Kidney (tissue), 14 donors: ENCODE results near the gene SLCO3A1. TPM values are rescaled to one million over a fixed set of nuclear protein-coding genes. Genes with fewer than 3 reads are reported as not detected.

Experiments used
- DNase-seq, 5 donors: peaks; one replicate each; pipeline ENCODE4 v3.0.0-alpha.2; 2013 to 2020
- FAIRE-seq: peaks from 2 replicates; lab custom pipeline; 2012; peaks lifted over from hg19 to GRCh38; lab: Jason Lieb, UNC
- H3K27ac ChIP-seq, 2 donors: one replicate each; pipeline ENCODE4 v1.7.0; 2013; ENCODE audit warnings: low read depth in 2 of 2, low read length in 2 of 2, inconsistent platforms in 1 of 2
- H3K27me3 ChIP-seq: one replicate; pipeline ENCODE4 v1.7.1; 2013; ENCODE audit warnings: low read length, inconsistent platforms; ENCODE audit not compliant: control insufficient read depth, insufficient read depth
- H3K36me3 ChIP-seq, 3 donors: one replicate each; pipeline versions ENCODE4 v1.7.0 to v1.7.1; 2013; ENCODE audit warnings: low read length in 3 of 3, control low read depth in 1 of 3, inconsistent platforms in 1 of 3; ENCODE audit not compliant: insufficient read depth in 3 of 3, control insufficient read depth in 2 of 3
- H3K4me1 ChIP-seq, 3 donors: one replicate each; pipeline versions ENCODE4 v1.7.0 to v1.7.1; 2013; ENCODE audit warnings: low read length in 3 of 3, inconsistent platforms in 1 of 3, low read depth in 1 of 3; ENCODE audit not compliant: control insufficient read depth in 2 of 3, insufficient read depth in 2 of 3
- H3K4me3 ChIP-seq, 3 donors: one replicate each; pipeline versions ENCODE4 v1.7.0 to v1.8.1; 2013; ENCODE audit warnings: low read length in 3 of 3, control low read depth in 1 of 3, inconsistent platforms in 1 of 3
- H3K9ac ChIP-seq, 3 donors: one replicate each; pipeline versions ENCODE4 v1.7.0 to v1.7.1; 2013; ENCODE audit warnings: low read length in 3 of 3, control low read depth in 1 of 3, inconsistent platforms in 1 of 3
- H3K9me3 ChIP-seq, 3 donors: one replicate each; pipeline versions ENCODE4 v1.7.0 to v1.7.1; 2013; ENCODE audit warnings: low read length in 3 of 3, control low read depth in 1 of 3, inconsistent platforms in 1 of 3; ENCODE audit not compliant: control insufficient read depth in 2 of 3, insufficient read depth in 1 of 3
- intact Hi-C: fragments of 100-400 bp; cut with DNase I; formaldehyde crosslinking; loops from one replicate; pipeline ENCODE4 v1.11.1; 2022
- polyA plus RNA-seq: library from polyadenylated mRNA; stranded (reverse); fragments of 350-450 nt; fragmentation: Illumina TruSeq; extraction: RNeasy Lipid Tissue Mini Kit (QIAGEN cat#74804); gene quantifications from one replicate; pipeline ENCODE4 v1.2.3, GENCODE V29; 2014; ENCODE audit warnings: low read depth, low replicate concordance; ENCODE audit not compliant: insufficient read depth
- total RNA-seq: library from RNA; stranded (reverse); fragmentation: NEBNext Ultra II Directional; extraction: Animal tissue kit (Norgen Biotek cat#: 25700); gene quantifications from one replicate; pipeline ENCODE4 v1.2.1, GENCODE V29; 2021
- TF ChIP-seq, protein P1 (sequence below): IDR thresholded peaks from 3 replicates; pipeline ENCODE4 v1.5.1; 2012; ENCODE audit warnings: mild to moderate bottlenecking, moderate library complexity, borderline replicate concordance; ENCODE audit not compliant: insufficient read depth; ENCODE audit errors: extremely low read depth
- donor health status: control.
- donor health status: control.
- donor health status: control.
- donor health status: control.
- donor health status: control.
- donor health status: DM: yes; HTN: yes; CAD: no.
- donor health status: Normal renal cell carcinoma (clear cell type).

SLCO3A1 gene
- total and polyA plus RNA-seq, 2 donors from 2014 or later, result 12.8 to 59.4 TPM

DNA sequence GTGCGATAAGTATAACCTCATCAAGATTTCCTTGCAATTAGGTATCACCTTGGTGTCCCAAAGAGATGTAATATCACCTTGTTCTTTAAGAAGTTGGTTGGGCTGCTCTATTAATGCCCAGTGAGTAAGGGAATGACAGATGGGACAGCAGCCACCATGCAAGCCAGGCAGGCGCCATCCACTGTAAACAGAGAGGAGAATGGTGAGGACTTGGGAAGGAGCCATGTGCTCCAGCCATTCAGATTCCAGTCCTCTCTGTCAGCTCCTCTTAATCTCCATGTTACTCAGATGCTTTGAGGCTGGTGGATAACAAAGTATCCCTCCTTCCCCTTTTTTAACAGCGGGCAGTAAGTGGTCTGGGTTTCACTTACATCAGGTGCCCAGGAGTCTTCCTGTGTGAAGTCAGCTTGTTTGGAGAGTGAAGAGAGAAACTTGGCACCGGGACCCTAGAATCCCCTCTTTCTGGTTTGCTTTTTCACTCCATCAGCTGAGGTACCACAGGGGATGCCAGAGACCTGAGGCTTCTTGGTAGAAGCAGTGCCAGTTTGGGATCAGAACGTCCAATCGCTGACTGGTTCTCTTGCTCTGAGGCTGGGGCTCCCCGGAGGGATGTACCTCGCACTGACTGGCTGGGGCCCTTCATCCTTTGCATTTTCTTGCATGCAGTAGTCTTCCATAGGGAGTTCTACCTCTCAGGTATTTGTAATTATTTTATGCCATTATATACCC, 29.5 kb downstream of the SLCO3A1 start:
- TF ChIP-seq, protein P1, sequence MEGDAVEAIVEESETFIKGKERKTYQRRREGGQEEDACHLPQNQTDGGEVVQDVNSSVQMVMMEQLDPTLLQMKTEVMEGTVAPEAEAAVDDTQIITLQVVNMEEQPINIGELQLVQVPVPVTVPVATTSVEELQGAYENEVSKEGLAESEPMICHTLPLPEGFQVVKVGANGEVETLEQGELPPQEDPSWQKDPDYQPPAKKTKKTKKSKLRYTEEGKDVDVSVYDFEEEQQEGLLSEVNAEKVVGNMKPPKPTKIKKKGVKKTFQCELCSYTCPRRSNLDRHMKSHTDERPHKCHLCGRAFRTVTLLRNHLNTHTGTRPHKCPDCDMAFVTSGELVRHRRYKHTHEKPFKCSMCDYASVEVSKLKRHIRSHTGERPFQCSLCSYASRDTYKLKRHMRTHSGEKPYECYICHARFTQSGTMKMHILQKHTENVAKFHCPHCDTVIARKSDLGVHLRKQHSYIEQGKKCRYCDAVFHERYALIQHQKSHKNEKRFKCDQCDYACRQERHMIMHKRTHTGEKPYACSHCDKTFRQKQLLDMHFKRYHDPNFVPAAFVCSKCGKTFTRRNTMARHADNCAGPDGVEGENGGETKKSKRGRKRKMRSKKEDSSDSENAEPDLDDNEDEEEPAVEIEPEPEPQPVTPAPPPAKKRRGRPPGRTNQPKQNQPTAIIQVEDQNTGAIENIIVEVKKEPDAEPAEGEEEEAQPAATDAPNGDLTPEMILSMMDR, result no peak
- Histone ChIP-seq H3K27me3 (no peaks in the 10 kb centered on the region), H3K4me3 (no peak overlapping the region), H3K27ac (no peak overlapping the region), H3K4me1 (no peaks in the 10 kb centered on the region), H3K9ac (no peak overlapping the region), H3K36me3 (no peaks in the 10 kb centered on the region), H3K9me3 (no peaks in the 10 kb centered on the region)
- FAIRE-seq (no peak), DNase-seq (no peak)
- intact Hi-C loops, result no loop called here

DNA sequence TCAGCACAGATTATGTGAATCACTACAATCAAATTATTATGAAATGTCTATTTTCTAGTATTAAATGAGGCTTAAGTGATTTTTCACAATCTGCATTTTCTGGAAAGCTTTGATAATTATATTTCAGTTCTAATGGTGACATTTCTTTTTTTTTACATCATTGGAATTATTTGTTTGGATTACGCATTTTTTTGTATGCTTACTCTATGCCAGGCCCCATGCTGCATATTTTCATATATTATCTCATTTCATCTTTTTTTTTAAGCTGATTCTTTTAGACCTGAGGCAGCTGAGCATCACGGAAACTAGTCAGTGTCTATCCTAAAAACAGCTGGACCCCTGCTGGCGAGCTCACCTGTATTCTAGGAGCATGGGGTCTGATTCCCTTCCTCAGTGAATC, 31.1 kb downstream of the SLCO3A1 start:
- Histone ChIP-seq H3K9me3 (no peaks in the 10 kb centered on the region), H3K9ac (no peak overlapping the region), H3K27ac (no peak overlapping the region), H3K27me3 (no peaks in the 10 kb centered on the region), H3K4me3 (no peak overlapping the region), H3K4me1 (no peaks in the 10 kb centered on the region), H3K36me3 (no peaks in the 10 kb centered on the region)
- FAIRE-seq (no peak), DNase-seq (no peak)
- intact Hi-C loops, result no loop called here
- TF ChIP-seq, protein P1, result no peak

DNA sequence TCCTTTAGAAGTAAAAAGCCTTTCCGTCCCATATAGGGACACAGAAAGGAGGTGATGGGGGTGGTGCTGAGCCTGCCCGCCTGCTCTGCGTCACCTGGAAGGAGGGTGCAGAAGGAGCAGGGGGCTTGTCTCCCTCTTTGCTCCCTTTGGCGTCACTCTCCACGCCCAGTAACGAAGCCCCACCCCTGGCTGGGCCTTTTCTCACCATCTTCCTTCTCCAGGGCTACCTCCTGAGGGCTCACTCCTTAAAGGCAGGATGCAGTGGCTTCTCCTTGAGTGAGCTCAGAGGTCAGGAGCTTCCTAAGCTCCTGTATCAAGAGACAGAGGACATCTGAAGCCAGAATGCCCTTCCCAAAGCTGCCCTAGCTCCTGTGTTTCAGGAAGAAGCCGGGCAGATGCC, 31.5 kb downstream of the SLCO3A1 start:
- DNase-seq (no peak), FAIRE-seq (no peak)
- Histone ChIP-seq H3K9me3 (no peaks in the 10 kb centered on the region), H3K27me3 (no peaks in the 10 kb centered on the region), H3K4me3 (no peak overlapping the region), H3K4me1 (no peaks in the 10 kb centered on the region), H3K27ac (no peak overlapping the region), H3K36me3 (no peaks in the 10 kb centered on the region), H3K9ac (no peak overlapping the region)
- intact Hi-C loops, result no loop called here
- TF ChIP-seq, protein P1, result no peak

DNA sequence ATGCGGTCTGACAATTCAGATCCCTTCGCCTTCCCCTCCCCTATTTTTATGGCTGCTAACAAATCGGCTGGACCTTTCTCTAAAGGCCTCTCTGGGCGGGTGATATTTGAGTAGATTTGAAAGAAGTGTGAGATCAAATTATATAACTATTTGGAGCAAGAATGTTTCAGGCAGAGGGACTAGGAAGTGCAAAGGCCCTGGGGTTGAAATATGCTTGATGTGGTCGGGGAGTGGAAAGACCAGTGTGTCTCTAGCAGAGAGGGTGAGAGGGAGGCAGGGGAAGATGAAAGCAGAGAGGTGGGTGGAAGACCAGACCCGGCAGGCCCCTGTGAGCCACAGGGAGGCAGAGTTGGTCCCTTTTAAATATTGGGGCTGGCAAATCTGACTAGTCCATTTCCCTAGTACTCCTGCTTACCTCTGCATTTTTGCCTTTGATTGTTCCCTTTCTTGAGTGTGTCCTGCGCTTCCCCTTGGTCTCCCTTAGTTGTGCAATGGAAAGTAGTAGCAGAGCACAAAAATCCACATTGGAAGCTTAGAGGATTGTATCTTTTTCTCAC, 32.3 kb downstream of the SLCO3A1 start:
- TF ChIP-seq, protein P1, result no peak
- no peaks in the 10 kb centered on the region for H3K36me3 ChIP-seq
- no peaks in the 10 kb centered on the region for H3K9me3 ChIP-seq
- no peaks in the 10 kb centered on the region for H3K4me1 ChIP-seq
- no peaks in the 10 kb centered on the region for H3K27me3 ChIP-seq
- FAIRE-seq (no peak), DNase-seq (no peak)
- no peak overlapping the region for H3K4me3 ChIP-seq
- intact Hi-C loops, result no loop called here
- no peak overlapping the region for H3K27ac ChIP-seq
- H3K9ac ChIP-seq, result no peak overlapping the region
